Left ventricle myocardium inferior (tissue), 1 donor: ENCODE data around the gene TNS3. TPM values are rescaled to one million over a fixed set of nuclear protein-coding genes. Genes with fewer than 3 reads are reported as not detected.

Experiments
- DNase-seq: peaks from one replicate; pipeline ENCODE4 v3.0.0-alpha.2; 2020
- H3K27ac ChIP-seq: fragments of 200-600 bp; replicated peaks from 2 replicates; pipeline ENCODE4 v1.8.0; 2021
- H3K27me3 ChIP-seq: fragments of 200-600 bp; 2 replicates; pipeline ENCODE4 v1.8.0; 2021; ENCODE audit warnings: low read depth
- H3K36me3 ChIP-seq: fragments of 200-600 bp; 2 replicates; pipeline ENCODE4 v1.8.0; 2021
- H3K4me1 ChIP-seq: fragments of 200-600 bp; 2 replicates; pipeline ENCODE4 v1.8.0; 2021
- H3K4me3 ChIP-seq: fragments of 200-600 bp; 2 replicates; pipeline ENCODE4 v1.8.0; 2021; ENCODE audit warnings: mild to moderate bottlenecking, moderate library complexity
- H3K9me3 ChIP-seq: fragments of 200-600 bp; replicated peaks from 2 replicates; pipeline ENCODE4 v1.8.0; 2021
- CTCF ChIP-seq: fragments of 200-600 bp; IDR thresholded peaks from 2 replicates; pipeline ENCODE4 v1.8.0; 2021; ENCODE audit warnings: antibody characterized with exemption, mild to moderate bottlenecking, borderline replicate concordance
- intact Hi-C: fragments of 100-400 bp; cut with micrococcal nuclease; formaldehyde crosslinking; loops from one replicate; pipeline ENCODE4 v1.11.0; 2022
- total RNA-seq: library from RNA; stranded (reverse); fragmentation: NEBNext Ultra II Directional; extraction: Animal tissue kit (Norgen Biotek cat#: 25700); gene quantifications from one replicate; pipeline ENCODE4 v1.2.1, GENCODE V29; 2021
- donor health status: DM: no; HTN: yes; CAD: no; lungs with severe emphysema.

The TNS3 gene
- total RNA-seq, 1 donor from 2014 or later: 40.6 TPM

DNA sequence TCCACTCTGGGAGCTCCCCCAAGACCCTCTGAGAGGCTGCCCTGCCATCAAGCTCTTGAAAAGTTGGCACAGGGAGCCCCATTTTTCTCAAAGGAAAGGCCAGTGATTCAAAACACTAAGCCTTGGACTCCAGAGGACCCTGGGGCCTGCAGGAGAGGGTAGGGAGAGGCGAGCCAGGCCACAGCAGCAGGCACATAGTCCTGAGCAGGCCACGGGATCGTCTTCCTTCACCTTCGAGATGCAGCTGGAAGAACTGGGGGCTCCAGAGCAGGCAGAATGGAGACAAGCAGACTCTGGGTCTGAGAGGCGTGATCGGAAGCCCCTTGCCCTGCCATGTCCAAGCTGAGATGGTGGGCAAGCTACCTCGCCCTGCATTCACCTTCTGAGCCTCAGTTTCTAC is 13.9 kb downstream of the TNS3 start:
- no peaks in the 10 kb centered on the region for H3K27me3 ChIP-seq
- no peak for DNase-seq
- peaks cover 41% of the 10 kb centered on the region for H3K4me1 ChIP-seq
- H3K27ac ChIP-seq: peak overlapping the region; percentile 45
- no peaks in the 10 kb centered on the region for H3K36me3 ChIP-seq
- no peak for TF ChIP-seq CTCF
- no peaks in the 10 kb centered on the region for H3K9me3 ChIP-seq
- H3K4me3 ChIP-seq: no peak overlapping the region
- intact Hi-C loops: no loop called here

DNA sequence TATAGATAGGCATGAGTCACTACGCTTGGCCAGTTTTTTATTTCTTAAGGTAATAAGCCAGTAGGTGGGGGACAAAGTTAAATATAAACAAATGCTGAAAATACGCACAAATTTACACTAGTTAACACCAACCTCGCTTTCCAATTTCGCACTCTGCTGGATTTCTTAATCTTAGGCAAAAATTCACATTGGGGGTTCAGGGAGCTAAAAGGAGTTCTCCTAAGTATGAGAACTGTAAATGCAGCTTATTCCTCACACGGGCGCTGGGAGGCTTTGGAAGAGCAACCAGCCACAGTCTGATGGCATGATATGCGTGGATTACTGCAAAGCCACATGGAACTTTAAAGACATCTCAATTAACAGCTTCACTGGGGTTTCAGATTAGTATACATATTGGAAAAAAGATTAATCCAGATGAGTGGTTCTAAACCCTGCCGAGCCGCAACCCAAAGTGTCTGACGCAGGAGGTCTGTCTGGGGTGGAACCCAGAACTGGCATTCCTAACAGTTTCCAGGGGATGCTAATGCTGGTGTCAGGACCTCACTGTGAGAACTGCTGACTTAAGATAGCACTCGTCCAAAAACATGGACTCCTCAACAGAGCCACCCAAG is 16.2 kb downstream of the TNS3 start:
- no peaks in the 10 kb centered on the region for H3K27me3 ChIP-seq
- DNase-seq: no peak
- H3K4me3 ChIP-seq: no peak overlapping the region
- no peaks in the 10 kb centered on the region for H3K9me3 ChIP-seq
- no peaks in the 10 kb centered on the region for H3K36me3 ChIP-seq
- no peak overlapping the region for H3K27ac ChIP-seq
- peaks cover 29% of the 10 kb centered on the region for H3K4me1 ChIP-seq
- TF ChIP-seq CTCF: no peak
- intact Hi-C loops: loop anchor here (2.0 kb wide), 1 partner anchor 27 kb away; no protein-coding TSS in a partner anchor

DNA sequence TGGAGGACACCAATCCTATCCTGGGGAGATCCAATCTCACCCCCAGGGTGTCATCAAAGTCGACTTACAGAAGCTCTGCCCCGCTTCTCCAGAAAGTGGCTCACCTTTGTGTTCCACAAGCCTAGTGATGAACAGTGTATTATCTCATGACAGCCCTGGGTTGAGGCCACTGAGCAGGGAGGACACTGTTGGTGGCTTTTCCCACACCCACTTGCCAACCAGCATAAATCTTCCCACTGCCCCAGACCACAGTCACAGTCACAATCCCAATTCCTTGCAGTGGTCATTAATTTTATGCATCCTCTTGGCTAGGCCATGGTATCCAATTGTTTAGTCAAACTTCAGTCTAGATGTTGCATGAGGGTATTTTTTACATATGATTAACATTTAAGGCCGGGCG is 18.4 kb downstream of the TNS3 start:
- no peaks in the 10 kb centered on the region for H3K9me3 ChIP-seq
- no peaks in the 10 kb centered on the region for H3K36me3 ChIP-seq
- DNase-seq: no peak
- H3K27me3 ChIP-seq: no peaks in the 10 kb centered on the region
- no peak for TF ChIP-seq CTCF
- no peak overlapping the region for H3K4me3 ChIP-seq
- intact Hi-C loops: no loop called here
- no peak overlapping the region for H3K27ac ChIP-seq
- H3K4me1 ChIP-seq: peaks cover 13% of the 10 kb centered on the region

- H3K4me1 ChIP-seq: peaks cover 20% of the 10 kb centered on the region
- H3K9me3 ChIP-seq: no peaks in the 10 kb centered on the region
- intact Hi-C loops: no loop called here
- no peak for TF ChIP-seq CTCF
- no peak overlapping the region for H3K27ac ChIP-seq
- no peaks in the 10 kb centered on the region for H3K36me3 ChIP-seq
- H3K27me3 ChIP-seq: no peaks in the 10 kb centered on the region
- no peak for DNase-seq
- no peak overlapping the region for H3K4me3 ChIP-seq
Measured at GRCh38 chr7:47561715-47562446, 20.0 kb downstream of the TNS3 start.

GRCh38 chr7:47559306-47560220 is 22.3 kb downstream of the TNS3 start:
- peaks cover 20% of the 10 kb centered on the region for H3K4me1 ChIP-seq
- no peak overlapping the region for H3K27ac ChIP-seq
- H3K9me3 ChIP-seq: no peaks in the 10 kb centered on the region
- intact Hi-C loops: no loop called here
- H3K27me3 ChIP-seq: no peaks in the 10 kb centered on the region
- no peak for TF ChIP-seq CTCF
- no peak overlapping the region for H3K4me3 ChIP-seq
- no peak for DNase-seq
- no peaks in the 10 kb centered on the region for H3K36me3 ChIP-seq
